ENCODE results near the gene PROSER3.

PROSER3 gene

DNA sequence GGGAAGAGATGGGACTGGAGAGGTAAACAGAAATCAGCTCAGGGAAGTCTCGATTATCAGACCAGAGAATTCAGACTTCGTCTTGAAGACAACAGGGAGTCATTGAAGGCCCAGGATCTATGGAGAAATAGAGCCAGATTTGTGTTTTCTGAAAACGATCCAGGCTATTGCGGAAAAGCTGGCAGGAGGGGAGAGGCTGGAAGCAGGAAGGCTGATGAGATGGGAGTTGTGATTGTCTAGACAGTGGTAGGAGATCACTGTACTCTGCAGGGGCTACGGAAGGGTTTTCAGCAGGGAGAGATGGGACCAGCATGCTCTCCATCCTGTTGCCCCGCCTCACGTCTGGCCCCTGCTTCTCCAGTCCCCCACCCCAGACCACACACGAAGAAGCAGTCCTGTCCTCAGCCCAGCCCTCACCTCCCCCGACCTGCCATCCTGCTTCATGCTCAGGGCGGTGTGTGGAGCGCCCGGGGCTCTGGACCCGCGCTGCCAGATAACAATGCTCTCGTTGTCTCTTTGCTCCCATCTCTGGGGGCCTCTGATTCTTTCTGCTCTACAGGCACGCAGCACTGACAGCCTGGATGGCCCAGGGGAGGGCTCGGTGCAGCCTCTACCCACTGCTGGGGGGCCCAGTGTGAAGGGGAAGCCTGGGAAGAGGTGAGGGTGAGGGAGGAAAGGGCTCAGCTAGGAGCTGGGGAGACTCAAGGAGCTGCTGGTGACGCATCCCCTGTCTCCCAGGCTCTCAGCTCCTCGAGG, 19.3 kb downstream of the PROSER3 start:
- peak; percentile 49 for DNase-seq (ENCODE audit: low spot score)

- no peak for DNase-seq (ENCODE audit: low spot score)
Measured at GRCh38 chr19:35777961-35778360, 20.0 kb downstream of the PROSER3 start.

DNA sequence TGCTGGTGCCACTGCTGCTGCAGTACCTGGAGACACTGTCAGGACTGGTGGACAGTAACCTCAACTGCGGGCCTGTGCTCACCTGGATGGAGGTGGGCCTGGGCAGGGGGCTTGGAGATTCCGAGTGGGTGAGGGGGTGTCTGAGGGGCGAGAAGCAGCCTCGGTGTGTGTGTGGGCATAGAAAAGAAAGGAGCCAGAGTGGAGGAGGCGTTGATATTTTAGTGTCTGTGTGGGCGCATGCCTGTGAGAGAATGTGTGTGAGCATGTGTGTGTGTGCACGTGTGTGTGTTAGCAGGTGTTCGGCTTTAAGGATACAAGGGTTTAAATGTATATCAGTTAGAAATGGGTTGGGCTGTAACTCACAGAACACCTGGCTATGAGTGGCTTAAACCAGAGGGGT, 21.1 kb downstream of the PROSER3 start:
- DNase-seq (ENCODE audit: low spot score) = peak; percentile 63

DNA sequence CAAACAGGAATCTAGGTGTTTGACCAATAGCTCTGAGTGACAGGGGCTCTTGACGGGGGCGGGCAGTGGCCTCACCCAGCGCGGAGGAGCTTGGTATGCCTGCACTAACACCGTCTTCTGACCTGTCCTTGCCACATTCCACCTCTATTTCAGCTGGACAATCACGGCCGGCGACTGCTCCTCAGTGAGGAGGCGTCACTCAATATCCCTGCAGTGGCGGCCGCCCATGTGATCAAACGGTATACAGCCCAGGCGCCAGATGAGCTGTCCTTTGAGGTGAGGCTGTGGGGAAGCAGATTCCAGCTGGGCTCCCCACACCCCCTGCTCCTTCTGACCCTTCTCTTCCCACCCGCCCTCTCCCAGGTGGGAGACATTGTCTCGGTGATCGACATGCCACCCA, 22.1 kb downstream of the PROSER3 start:
- DNase-seq (ENCODE audit: low spot score) = no peak

DNA sequence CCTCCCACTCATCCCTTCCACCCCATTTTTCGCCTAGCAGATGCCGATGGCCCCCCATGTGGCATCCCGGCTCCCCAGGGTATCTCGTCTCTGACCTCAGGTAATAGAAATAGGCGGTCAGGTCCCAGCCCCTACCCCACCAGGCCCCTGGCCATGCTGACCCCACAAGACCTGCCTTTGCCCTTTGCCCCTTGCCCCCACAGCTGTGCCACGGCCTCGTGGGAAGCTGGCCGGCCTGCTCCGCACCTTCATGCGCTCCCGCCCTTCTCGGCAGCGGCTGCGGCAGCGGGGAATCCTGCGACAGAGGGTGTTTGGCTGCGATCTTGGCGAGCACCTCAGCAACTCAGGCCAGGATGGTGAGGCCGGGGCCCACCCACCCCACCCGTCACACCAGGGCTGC, 22.7 kb downstream of the PROSER3 start:
- no peak for DNase-seq (ENCODE audit: low spot score)

DNA sequence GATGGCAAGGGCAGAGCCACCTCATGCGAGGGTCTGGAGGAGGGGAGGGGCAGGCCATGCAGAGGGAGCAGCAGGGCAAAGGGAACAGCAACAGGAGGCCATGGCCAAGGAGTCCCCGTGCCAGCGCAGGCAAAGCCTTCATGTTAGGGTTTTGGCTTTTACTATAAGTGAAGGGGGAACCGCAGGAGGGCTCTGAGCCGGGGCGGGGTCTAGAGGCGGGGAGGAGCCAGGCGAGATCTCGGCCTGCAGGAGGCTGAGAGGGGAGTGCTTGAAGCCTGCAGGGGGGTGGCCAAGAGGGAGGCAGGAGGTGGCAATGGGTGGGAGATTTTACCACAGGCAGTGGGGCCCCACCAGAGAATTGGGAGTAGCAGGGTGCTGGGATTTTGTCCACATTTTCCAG, 23.7 kb downstream of the PROSER3 start:
- no peak for DNase-seq (ENCODE audit: low spot score)

DNA sequence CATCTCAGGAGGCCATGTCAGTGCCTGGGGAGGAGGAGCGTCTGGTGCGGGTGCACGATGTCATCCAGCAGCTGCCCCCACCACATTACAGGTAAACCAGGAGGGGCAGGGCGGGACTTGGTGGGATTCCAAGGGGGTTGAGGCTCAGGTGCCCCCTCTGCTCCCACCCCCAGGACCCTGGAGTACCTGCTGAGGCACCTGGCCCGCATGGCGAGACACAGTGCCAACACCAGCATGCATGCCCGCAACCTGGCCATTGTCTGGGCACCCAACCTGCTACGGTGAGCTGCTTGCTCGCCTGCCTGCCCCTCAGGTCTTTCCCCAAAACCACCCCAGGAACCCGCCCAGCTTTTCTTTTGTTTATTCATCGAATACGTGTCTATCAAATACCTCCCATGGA, 24.6 kb downstream of the PROSER3 start:
- DNase-seq (ENCODE audit: low spot score) = no peak

DNA sequence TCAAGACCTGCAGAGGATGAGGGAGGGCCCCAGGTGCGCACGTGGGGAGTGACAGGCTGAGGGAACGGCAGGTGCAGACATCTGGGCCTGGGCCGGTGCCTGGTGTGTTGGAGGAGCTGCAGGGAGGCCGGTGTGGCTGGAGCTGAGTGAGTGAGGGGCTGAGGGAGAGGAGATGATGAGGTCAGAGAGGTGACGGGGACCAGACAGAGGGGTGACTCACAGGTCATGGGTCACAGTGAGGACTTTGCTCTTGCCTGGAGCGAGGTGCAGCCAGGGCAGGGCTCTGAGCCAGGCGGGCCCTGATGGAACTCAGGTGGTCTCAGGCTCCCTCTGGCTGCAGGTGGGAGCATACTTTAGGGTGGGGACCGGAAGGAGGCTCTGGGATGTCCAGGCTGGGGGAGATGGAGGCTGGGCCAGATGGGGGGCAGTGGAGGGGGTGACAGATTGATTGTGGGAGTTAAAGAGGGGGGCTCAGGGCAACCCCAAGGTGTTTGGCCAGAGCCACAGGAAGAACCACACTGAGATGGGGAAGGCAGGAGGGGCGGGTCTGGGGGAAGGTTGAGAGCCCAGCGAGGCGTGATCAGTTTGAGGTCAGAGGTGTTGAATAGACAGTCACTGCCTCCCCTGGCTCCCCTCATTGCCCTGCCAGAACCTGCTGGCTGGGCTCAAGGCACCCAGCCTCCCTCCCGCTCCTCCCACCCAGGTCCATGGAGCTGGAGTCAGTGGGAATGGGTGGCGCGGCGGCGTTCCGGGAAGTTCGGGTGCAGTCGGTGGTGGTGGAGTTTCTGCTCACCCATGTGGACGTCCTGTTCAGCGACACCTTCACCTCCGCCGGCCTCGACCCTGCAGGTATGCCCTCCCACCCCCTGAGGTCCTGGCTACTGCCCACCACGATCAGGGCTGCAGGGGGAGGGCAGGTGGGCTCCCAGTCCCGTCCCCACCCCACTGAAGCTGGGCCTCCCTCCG, 25.8 kb downstream of the PROSER3 start:
- no peak for DNase-seq (ENCODE audit: low spot score)

DNA sequence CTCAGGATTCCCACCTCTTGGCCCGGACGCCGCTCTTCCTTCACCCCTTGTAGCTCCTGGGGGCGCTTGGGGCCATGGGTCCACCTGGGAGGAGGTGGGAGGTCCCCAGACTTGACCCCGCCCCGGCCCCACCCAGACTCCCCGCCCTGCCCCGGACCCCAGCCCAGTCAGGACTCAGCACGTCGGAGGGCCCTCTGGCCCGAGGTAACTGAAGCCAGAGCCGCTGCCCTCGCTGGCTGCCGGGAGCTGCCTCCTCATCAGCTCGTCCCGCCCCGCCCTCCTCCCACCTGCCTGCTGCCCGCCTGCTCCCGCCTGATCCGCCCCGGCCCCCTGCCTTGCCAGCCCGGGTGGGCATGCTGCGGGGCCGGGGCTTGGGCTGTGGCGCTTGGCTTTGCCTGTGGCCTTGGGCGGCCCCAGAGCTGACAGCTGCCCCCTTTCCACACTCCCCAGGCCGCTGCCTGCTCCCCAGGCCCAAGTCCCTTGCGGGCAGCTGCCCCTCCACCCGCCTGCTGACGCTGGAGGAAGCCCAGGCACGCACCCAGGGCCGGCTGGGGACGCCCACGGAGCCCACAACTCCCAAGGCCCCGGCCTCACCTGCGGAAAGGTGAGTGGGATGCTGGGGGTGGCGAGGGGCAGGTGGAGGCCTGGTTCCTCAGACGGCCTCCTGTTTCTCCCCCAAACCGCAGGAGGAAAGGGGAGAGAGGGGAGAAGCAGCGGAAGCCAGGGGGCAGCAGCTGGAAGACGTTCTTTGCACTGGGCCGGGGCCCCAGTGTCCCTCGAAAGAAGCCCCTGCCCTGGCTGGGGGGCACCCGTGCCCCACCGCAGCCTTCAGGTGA, 26.7 kb downstream of the PROSER3 start:
- DNase-seq (ENCODE audit: low spot score) = no peak

DNA sequence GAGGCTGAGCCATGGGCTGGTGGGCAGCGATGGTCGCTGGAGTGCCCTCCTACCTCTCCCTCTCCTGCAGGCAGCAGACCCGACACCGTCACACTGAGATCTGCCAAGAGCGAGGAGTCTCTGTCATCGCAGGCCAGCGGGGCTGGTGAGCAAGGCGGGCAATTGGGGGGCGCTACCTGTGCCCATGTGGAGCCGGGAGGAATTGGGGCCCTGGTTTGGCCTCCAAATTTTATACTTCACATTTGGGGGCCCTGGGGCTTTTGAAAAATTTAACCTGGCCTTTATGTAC, 27.3 kb downstream of the PROSER3 start:
- no peak for DNase-seq (ENCODE audit: low spot score)

DNA sequence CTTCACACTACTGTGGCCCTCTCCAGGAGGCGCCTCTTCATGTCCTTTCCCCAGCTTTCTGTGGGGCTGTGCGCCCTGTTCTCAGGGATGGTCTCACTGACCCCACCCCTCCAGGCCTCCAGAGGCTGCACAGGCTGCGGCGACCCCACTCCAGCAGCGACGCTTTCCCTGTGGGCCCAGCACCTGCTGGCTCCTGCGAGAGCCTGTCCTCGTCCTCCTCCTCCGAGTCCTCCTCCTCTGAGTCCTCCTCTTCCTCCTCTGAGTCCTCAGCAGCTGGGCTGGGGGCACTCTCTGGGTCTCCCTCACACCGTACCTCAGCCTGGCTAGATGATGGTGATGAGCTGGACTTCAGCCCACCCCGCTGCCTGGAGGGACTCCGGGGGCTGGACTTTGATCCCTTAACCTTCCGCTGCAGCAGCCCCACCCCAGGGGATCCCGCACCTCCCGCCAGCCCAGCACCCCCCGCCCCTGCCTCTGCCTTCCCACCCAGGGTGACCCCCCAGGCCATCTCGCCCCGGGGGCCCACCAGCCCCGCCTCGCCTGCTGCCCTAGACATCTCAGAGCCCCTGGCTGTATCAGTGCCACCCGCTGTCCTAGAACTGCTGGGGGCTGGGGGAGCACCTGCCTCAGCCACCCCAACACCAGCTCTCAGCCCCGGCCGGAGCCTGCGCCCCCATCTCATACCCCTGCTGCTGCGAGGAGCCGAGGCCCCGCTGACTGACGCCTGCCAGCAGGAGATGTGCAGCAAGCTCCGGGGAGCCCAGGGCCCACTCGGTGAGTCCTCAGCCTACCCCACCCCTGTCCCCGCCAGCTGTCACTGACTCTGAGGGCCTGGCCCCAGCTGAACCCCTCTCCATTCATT, 28.6 kb downstream of the PROSER3 start:
- DNase-seq (ENCODE audit: low spot score) = no peak

- no peak for DNase-seq (ENCODE audit: low spot score)
Measured at GRCh38 chr19:35787227-35787799, 29.3 kb downstream of the PROSER3 start.

DNA sequence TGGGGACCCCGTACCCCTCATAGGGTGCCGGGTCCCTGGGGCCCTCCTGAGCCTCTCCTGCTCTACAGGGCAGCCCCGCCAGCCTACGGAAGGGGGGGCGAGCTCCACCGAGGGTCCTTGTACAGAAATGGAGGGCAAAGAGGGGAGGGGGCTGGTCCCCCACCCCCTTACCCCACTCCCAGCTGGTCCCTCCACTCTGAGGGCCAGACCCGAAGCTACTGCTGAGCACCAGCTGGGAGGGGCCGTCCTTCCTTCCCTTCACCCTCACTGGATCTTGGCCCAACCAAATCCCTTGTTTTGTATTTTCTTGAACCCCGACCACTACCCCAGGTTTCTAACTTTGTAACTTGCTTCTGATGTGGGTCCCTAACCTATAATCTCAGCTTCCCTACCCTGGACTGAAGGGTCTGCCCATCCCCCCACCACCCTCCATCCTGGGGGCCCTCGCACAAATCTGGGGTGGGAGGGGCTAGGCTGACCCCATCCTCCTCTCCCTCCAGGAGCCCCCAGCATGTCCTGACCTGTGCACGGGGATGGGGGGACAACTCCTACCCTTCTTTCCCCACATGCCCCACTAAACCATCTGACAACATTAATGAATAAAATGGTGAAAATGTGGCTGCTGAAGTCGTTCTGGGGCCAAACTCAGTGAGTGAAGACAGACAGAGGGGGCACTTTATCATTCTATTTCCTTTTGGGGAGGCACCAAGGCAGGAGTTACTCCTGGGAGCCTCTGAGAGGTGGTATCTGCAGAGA, 30.4 kb downstream of the PROSER3 start:
- no peak for DNase-seq (ENCODE audit: low spot score)

GRCh38 chr19:35789195-35789977, 31.4 kb downstream of the PROSER3 start:
- no peak for DNase-seq (ENCODE audit: low spot score)

DNA sequence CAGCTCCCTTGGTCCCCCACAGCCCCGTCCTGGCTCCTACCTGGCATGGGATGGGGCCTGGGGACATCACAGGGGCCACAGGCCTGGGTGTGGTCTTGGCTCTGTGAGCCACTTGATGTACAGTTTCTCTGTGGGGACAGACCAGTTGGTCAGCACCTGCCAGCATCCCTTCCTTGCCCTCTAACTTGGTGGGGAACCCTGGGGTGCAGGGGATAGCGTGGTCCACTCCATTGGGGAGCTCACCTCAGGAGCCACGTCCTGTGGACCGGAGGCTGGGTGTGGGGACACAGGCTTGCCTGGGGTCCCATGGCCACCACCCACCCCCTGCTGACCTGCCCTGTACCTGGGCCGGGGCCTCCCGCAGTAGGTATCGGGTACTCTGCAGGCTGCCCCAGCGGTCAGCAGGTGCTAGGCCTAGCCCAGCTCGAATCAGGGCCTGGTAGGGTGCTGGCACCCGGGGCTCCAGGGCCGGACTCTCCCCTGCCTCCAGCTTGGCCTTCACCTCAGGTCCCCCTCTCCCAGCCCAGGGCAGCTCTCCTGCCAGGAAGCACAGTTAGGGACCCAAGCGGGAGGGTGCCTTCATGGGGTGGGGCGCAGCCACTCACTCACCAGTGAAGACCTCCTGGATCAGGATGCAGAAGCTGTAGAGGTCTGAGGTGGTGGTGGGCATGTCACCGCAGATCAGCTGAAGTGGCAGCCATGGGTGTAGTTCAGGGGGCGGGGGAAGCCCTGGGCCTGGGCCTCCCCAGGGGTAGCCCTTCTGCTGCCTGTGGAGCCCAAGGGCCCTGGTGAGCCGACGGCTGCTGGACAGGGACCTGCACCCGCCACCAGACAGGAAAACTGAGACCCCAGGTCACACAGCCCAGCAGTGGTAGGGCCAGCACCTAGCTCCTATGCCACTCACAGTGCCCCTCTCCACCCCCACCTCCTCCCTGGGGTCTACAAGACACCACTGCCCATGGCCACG, 32.3 kb downstream of the PROSER3 start:
- DNase-seq (ENCODE audit: low spot score) = no peak

DNA sequence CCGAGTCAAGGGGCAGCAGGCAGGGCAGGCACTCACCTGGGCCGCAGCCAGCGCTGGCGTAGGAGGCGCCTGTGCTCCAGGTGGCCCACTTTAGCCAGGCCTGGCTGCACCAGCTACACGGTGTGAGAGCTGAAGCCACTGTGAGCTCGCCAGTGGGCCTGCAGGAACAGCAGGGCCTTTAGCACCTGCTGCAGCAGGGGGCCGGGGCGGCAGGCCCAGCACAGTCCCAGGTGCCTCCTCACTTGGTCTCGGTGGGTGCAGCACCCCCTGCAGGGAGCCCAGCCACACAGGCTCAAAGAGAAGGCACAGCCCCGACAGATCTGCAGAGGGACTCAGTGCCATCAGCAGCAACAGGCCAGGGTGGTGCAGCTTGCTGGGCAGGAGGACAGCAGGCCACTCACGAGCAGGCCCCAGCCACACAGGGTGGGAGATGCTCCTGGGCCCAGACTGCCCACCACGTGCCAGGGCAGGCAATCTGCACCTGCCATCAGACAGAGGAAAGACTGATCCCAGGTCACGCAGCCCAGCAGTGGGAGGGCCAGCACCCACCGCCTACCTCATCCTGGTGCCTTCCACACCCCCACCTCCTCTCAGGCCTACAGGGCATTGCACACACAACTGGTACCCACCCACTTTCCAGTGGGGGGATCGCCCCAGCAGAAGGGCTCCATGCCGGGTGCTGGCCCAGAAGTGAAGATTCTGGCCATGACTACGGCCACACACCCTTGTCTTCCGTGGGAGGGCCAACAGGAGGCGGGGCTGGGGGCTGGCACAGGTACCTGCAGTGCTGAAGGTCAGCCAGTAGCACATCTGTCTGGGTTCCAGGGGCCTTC, 33.2 kb downstream of the PROSER3 start:
- no peak for DNase-seq (ENCODE audit: low spot score)

DNA sequence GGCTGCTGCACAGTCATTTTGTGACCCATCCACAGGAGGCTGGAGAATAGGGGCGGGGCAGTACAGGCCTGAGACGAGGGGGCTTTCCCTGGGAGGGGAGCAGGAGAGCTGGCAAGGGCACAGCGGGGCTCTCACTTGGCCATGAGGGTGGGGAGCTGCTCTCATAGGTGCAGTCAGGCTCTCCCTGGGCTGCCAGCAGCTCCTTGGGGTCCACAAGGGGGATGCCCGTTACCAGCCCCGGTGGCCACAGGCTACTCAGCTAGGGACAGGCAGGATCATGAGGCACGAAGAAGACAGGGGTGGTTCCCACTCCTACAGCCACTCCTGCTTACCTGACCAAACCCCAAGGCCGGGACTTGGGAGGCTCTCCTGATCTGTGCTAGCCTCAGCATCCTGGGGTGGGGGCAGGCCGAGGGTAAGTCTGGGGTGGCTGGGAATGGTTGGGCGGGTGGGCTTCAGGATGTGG, 33.9 kb downstream of the PROSER3 start:
- DNase-seq (ENCODE audit: low spot score) = no peak

Measured in putamen (tissue), 1 donor.